NCI-H1092 (cell line): ENCODE results near the gene DCST1.

Experiments
- DNase-seq: peaks from one replicate; lab custom pipeline; 2025; lab: John Stamatoyannopoulos, UW

DCST1 gene

DNA sequence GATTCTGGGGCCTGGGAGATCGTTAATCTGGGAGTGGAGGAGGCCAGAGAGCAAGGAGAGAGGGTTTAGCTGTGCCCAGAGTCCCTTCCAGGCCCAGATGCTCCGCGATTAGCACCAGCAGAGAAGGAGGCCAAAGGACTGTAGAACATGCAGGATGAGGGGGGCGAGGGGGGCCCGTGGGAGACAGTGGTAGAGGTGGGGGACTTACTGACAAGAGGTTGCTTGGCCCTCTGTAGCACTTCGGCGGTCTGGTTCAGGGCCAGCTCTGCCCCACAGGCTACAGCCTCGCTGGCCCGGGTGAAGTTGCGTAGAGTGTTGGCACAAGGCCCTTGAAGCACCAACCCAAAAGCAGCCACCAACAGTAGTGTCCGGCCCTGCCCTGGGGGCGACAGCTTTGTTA, 738 bp upstream of the DCST1 start:
- DNase-seq, result no peak

- DNase-seq, result no peak
These were observed 939 bp downstream of the DCST1 start for GRCh38 chr1:155034318-155035208.

DNA sequence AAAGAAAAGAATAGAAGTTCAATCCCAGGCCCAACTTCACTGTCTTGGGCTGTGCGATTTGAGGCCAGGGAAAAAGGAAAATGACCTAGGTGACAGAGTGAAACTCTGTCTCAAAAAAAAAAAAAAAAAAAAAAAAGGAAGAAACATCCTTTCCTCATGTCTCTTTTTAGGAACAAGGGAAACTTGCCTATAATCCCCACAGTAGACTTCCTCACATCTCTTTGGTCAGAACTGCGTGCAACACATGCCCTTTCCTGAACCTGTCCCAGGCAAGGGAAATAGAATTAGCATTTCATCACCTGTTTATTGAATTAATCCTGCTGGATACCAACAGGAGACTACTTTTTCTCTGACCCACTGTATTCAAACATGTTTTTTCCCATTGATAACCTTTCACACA, 2.3 kb downstream of the DCST1 start:
- DNase-seq, result no peak

- DNase-seq, result no peak
These were observed 3.4 kb downstream of the DCST1 start for GRCh38 chr1:155037043-155037442.

DNA sequence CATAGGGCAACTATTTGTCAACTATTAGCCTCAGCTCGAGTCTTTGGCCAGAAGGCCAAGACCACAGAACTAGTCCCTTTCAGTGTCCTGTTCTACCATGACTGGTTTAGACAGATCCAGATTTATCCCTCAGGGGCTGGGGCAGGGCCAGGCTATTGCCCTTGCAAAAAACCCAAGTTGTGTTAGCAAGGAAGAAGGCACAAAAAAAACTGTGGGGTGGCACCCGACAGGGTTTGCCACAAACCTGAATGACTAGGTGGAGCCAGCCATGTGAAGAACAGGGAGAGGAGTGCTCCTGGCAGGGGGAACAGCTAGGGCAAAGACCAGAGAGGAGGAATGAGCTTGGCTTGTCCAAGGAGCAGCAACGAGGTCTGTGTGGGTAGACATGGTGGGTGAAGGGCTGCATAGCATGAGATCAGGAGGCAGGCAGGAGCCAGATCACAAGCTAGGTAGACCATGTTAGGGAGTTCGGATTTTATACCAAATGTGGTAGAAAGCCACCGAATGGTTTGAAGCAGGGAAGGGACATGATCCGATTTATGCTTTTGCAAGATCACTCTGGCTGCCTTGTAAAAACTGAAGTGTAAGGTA, 4.3 kb downstream of the DCST1 start:
- no peak for DNase-seq

DNA sequence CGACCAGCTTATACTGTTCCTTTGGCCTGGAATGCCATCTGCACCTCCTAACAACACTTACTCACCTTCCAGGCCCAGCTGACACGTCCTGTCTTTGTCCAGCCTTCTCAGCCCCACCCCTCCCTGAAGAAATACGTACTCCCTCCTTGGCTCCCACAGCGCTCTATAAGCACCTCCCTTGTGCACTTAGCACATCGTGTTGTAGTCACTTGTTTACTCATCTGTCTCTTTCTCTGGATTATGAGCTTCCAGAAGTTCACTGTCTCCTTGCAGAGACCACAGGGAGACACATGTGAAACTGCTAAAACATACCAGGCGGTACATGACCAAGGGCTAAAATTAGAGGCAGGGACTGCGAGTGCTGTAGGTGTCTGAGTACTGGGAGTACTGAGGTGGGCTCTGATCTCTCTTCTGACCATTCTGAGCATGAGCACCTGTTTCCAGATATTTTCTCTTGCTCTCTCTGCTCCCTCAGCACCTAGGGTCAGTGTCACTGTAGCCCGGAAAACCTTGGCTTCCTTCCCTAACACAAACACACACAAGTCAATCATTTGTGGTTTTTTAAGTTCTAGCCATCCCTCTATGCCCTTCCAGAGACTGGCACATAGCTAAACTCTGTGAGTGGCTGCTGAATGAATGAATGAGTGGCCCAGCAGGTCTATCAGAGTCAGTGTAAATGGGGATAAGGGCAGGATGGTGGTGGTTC, 5.1 kb downstream of the DCST1 start:
- no peak for DNase-seq

- DNase-seq, result no peak
These were observed 5.7 kb downstream of the DCST1 start for GRCh38 chr1:155039308-155039669.

- DNase-seq, result no peak
These were observed 6.9 kb downstream of the DCST1 start for GRCh38 chr1:155040358-155041093.

DNA sequence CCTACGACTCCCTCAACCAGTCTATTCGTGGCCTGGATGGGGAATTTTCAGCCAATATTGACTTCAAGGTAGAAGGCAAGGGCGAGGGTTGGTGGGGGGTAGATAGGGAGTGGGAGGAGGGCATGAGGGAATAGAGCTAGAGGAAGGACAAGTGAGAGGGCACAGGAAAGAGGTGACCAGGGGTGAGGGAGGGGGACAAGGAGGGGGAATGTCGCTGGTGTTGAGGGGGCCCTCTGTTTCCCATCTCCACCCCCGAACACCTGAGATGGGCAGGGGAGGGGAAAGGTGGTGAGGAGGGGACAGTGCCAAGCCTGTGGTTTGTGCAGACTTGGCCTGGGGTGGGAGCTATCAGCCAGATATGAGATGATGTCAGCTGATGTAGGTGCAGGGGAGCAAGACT, 9.2 kb downstream of the DCST1 start:
- no peak for DNase-seq

DNA sequence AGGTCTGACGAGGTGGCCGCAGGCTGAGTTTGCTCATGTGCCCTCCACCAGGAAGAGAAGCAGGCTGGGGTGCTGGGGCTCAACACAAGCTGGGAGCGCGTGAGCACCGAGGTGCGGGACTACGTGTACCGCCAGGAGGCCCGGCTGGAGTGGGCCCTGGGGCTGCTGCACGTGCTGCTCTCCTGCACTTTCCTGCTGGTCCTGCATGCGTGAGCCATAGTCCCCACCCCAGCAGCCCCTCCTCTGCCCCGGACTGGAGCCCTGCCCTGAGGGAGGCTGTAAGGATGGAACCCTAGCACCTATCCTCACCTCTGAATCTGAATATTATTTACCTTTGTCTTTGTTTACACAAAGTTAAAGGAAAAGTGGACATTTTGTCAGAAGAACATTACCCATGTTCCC, 9.7 kb downstream of the DCST1 start:
- DNase-seq, result no peak

DNA sequence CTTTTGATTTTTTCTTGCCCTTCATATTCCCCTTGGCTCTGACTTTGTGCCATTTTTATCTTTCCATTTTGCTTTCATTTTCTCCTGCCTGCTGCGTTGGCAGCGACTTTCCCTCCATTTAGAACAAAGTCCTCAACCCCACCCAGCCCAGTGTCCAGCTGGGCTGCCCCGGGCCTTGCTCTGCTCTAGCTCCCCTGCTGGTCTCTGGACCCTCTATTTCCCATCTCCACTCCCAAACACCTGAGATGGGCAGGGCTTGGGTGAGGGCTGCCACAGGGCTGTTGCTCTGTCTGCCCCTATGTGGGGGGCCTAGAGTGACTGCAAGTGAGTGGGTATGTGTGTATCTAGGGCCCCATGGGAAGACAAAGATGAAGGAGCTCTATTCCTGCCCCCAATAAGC, 10.2 kb downstream of the DCST1 start:
- DNase-seq, result no peak

DNA sequence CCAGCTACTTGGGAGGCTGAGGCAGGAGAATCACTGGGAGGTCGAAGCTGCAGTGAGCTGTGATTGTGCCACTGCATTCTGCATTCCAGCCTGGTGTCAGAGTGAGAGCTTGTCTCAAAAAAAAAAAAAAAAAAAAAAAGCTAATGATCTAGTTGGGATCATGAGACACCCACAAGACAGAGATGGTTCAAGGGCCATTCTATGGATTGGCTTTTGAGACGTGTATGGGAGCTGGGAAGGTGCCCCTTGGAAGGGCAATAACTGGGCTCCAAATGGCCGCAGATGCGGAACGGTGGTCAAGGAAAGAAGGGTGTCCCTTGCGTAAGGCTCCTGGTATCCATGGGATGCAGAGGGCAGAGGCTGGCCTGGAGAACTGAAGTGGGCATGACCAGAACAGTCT, 10.7 kb downstream of the DCST1 start:
- DNase-seq, result no peak

GRCh38 chr1:155044812-155045657, 11.4 kb downstream of the DCST1 start:
- peak; percentile 37 for DNase-seq

GRCh38 chr1:155048449-155049334, 15.1 kb downstream of the DCST1 start:
- no peak for DNase-seq

DNA sequence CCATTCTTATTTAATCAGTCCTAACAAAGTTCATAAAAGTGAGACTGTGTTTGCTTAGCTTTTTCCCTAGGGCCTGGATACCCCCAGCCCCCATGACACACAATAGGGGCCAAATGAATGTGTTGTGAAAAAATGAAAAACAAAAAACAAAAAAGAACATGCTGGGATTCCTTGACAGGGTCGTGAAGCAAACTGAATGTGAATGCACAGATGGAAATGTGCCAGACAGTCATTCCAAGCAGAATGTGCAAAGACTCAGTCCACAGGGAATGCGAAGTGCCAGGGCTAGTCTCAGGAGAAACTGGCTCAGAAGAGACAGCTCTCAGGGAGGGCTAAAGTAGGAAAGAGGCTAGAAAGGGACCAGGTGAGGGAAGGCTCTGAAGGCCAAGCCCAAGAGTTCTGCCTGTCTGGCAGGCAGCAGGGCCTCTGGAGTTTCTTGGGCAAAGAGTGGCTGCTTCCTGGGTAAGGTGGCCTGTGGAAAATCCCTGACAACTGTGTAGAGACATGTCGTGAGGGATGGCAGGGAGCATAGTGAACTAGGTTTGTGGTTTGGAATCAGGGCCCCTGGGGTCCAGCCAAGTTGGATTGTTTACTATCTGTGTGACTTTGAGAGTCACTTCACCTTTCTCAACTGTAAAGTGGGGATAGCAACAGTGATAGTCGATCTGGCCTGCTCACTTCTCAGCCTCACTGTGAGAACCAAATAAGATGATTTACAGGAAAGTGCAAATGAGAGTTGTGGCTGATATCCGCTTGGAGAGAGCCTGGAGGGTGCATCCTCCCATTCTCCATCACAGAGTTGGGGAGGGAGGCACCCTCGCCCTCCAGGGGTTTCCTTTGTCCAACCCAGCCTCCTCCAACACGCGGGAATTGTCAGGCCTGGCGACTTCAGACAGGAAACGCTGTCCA, 16.3 kb downstream of the DCST1 start:
- DNase-seq, result no peak

GRCh38 chr1:155050560-155051341, 17.1 kb downstream of the DCST1 start, which contains the start of gene ADAM15:
TSS of gene ADAM15 (plus strand) at chr1:155051316. CDS start at chr1:155051387, 71 bp downstream.
- peak; percentile 82 for DNase-seq

GRCh38 chr1:155051342-155051776, 17.7 kb downstream of the DCST1 start:
- no peak for DNase-seq

- DNase-seq, result peak; percentile 38
These were observed 18.3 kb downstream of the DCST1 start for GRCh38 chr1:155051777-155052398.
